Upper lobe of left lung (tissue), 4 donors: ENCODE data around the gene KRT81.

Experiments used
- EP300 ChIP-seq, 4 donors: sonication (generic); formaldehyde crosslinking; IDR thresholded peaks; one replicate each; pipeline ENCODE4 v1.5.1; 2017; ENCODE audit warnings: antibody characterized with exemption in 4 of 4, control low read depth in 2 of 4
- POLR2A ChIP-seq, 4 donors: fragments of 450-650 bp; IDR thresholded peaks; one replicate each; pipeline ENCODE4 v1.5.1; 2016 to 2017; ENCODE audit warnings: antibody characterized with exemption in 4 of 4, mild to moderate bottlenecking in 2 of 4
- POLR2AphosphoS5 ChIP-seq, 2 donors: sonication (generic); formaldehyde crosslinking; IDR thresholded peaks; one replicate each; pipeline ENCODE4 v1.5.1; 2017; ENCODE audit warnings: antibody characterized with exemption in 2 of 2
- TF ChIP-seq, protein P1 (sequence below), 6 experiments: fragments of 450-650 bp in 4 of 6; fragments of 200-600 bp in 2 of 6; sonication (generic) in 2 of 6; IDR thresholded peaks; one replicate each; pipeline ENCODE4 v1.5.1; 2016 to 2019; ENCODE audit warnings: antibody characterized with exemption in 6 of 6

DNA sequence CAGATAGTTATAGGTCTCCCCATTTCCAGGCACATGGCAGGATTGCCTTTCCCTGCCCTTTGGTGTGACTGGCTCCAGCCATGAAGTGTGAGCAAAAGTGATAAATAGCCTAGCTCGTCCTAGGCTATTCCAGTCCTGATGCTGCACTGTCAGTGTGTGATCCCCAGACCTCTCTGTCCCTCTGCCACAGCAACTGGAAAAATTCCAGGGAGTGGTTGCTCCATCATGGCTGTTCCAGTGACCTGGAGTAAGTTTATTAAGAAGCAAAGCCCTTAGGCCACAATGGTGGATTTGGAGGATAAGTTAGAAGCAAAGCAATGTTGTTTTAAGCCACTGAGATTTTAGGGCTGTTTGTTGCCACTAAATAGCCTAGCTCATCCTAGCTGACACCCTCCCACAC is 39.7 kb upstream of the KRT81 start:
- TF ChIP-seq, protein P1, sequence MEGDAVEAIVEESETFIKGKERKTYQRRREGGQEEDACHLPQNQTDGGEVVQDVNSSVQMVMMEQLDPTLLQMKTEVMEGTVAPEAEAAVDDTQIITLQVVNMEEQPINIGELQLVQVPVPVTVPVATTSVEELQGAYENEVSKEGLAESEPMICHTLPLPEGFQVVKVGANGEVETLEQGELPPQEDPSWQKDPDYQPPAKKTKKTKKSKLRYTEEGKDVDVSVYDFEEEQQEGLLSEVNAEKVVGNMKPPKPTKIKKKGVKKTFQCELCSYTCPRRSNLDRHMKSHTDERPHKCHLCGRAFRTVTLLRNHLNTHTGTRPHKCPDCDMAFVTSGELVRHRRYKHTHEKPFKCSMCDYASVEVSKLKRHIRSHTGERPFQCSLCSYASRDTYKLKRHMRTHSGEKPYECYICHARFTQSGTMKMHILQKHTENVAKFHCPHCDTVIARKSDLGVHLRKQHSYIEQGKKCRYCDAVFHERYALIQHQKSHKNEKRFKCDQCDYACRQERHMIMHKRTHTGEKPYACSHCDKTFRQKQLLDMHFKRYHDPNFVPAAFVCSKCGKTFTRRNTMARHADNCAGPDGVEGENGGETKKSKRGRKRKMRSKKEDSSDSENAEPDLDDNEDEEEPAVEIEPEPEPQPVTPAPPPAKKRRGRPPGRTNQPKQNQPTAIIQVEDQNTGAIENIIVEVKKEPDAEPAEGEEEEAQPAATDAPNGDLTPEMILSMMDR (IDR thresholded peaks at IDR 0.05): no peak
- TF ChIP-seq EP300 (IDR thresholded peaks at IDR 0.05) (no peak), POLR2A (IDR thresholded peaks at IDR 0.05) (no peak), POLR2AphosphoS5 (IDR thresholded peaks at IDR 0.05) (no peak)
